ENCODE data around the gene ITGAV. TPM values are rescaled to one million over a fixed set of nuclear protein-coding genes. Genes with fewer than 3 reads are reported as not detected.
A peak's percentile ranks its signal among the peaks of the same experiment; 100 is the strongest.

Gene ITGAV
- total RNA-seq, 1 experiment from 2014 or later: 220 TPM

DNA sequence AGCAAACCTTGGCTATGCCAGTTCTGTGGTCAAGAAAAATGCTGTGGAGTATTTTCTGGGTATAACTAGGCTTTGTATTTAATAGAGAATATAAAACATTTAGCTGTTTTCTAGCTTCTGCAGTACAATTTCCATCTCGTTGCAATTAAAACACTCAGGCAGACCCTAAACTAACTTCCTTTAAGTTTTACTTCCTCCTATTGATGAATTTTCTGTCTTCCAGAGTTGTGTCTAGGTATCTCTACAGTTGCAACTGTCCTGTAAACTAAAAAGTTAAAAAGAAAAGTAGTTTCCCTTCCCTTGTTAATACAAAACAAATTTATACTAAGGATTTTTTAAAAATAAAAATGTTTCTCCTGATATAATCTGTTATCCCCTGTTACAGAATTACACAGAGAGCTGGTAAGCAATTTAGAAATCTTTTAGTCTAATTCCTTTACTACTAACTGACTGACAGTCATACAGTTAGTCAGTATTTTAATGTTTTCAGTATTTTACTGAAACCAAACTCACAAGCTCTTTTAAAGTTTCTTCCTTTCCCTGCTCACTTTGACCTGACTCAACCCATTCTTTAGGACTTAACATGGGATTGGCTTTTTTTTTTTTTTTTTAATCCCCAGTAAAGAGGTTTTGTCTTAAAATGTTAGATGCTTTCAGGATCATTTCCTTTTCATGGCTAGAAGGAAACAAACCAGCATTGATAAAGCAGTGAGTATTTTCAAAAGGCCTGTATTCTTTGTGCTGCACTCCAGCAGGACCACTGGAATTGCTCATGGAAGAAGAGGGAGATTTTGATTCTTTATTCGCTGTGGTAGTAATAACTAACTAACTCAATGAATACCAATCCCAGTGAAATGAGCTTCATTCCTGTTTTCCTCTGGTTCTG is 22.9 kb downstream of the ITGAV start:
- Histone ChIP-seq H3K27me3 (no peaks in the 10 kb centered on the region), H3K4me1 (peaks cover 22% of the 10 kb centered on the region), H3K27ac (no peak overlapping the region), H3K36me3 (peaks cover 39% of the 10 kb centered on the region), H3K4me3 (no peak overlapping the region), H3K9me3 (replicated peaks) (no peaks in the 10 kb centered on the region)
- DNase-seq: peak in 1 of 2 experiments; percentile 23

DNA sequence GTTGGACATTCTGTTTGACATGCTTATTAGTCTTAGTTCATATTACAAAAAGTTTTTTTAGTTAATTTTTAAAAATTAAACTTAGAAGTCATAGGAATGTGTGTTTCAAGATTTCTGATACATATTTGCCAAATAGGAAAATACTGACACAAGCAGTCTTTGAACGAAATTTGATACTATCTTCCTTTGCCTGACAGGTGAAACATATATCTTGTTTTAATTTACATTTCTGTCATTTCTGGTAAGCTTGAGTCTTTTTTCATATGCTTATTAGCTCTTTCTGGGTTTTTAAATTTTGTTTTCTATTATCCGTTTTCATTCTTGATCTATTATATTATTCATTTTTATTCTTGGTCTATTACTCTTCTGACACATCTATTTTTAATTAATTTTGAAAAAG is 24.5 kb downstream of the ITGAV start:
- Histone ChIP-seq H3K27ac (no peak overlapping the region), H3K36me3 (peaks cover 36% of the 10 kb centered on the region), H3K4me3 (no peak overlapping the region), H3K4me1 (peaks cover 22% of the 10 kb centered on the region), H3K27me3 (no peaks in the 10 kb centered on the region), H3K9me3 (replicated peaks) (no peaks in the 10 kb centered on the region)
- DNase-seq: no peak

- Histone ChIP-seq H3K36me3 (peaks cover 34% of the 10 kb centered on the region), H3K27me3 (no peaks in the 10 kb centered on the region), H3K4me3 (no peak overlapping the region), H3K27ac (no peak overlapping the region), H3K9me3 (replicated peaks) (no peaks in the 10 kb centered on the region), H3K4me1 (peaks cover 22% of the 10 kb centered on the region)
- DNase-seq: no peak
Measured at GRCh38 chr2:186617148-186617547, 27.3 kb downstream of the ITGAV start.

- Histone ChIP-seq H3K36me3 (peaks cover 40% of the 10 kb centered on the region), H3K27ac (no peak overlapping the region)
Measured at GRCh38 chr2:186617771-186618170, 27.9 kb downstream of the ITGAV start.

GRCh38 chr2:186618696-186619095 is 28.8 kb downstream of the ITGAV start:
- Histone ChIP-seq H3K27ac (no peak overlapping the region), H3K9me3 (replicated peaks) (no peaks in the 10 kb centered on the region), H3K4me3 (no peak overlapping the region), H3K36me3 (peaks cover 43% of the 10 kb centered on the region), H3K4me1 (peaks cover 16% of the 10 kb centered on the region), H3K27me3 (no peaks in the 10 kb centered on the region)
- no peak for DNase-seq

More at GRCh38 chr2:186617771-186618170, 27.9 kb downstream of the ITGAV start:
- DNase-seq: no peak
- no peaks in the 10 kb centered on the region for H3K9me3 ChIP-seq (replicated peaks)
- H3K4me3 ChIP-seq: no peak overlapping the region
- no peaks in the 10 kb centered on the region for H3K27me3 ChIP-seq
- peaks cover 22% of the 10 kb centered on the region for H3K4me1 ChIP-seq

GRCh38 chr2:186623084-186623483 is 33.2 kb downstream of the ITGAV start:
- Histone ChIP-seq H3K36me3 (peaks cover 51% of the 10 kb centered on the region), H3K27ac (no peak overlapping the region), H3K9me3 (replicated peaks) (no peaks in the 10 kb centered on the region), H3K4me3 (no peak overlapping the region), H3K4me1 (no peaks in the 10 kb centered on the region), H3K27me3 (no peaks in the 10 kb centered on the region)
- no peak for DNase-seq

GRCh38 chr2:186624276-186624675 is 34.4 kb downstream of the ITGAV start:
- Histone ChIP-seq H3K27ac (no peak overlapping the region), H3K9me3 (replicated peaks) (no peaks in the 10 kb centered on the region), H3K4me1 (no peaks in the 10 kb centered on the region), H3K4me3 (no peak overlapping the region), H3K36me3 (peaks cover 51% of the 10 kb centered on the region), H3K27me3 (no peaks in the 10 kb centered on the region)
- DNase-seq: no peak

GRCh38 chr2:186629250-186629996 is 39.6 kb downstream of the ITGAV start:
- no peaks in the 10 kb centered on the region for H3K9me3 ChIP-seq (replicated peaks)
- no peaks in the 10 kb centered on the region for H3K27me3 ChIP-seq
- no peak overlapping the region for H3K4me3 ChIP-seq
- H3K36me3 ChIP-seq: peaks cover 32% of the 10 kb centered on the region
- no peak overlapping the region for H3K27ac ChIP-seq
- DNase-seq: no peak
- H3K4me1 ChIP-seq: no peaks in the 10 kb centered on the region

- H3K36me3 ChIP-seq: peaks cover 27% of the 10 kb centered on the region
- no peaks in the 10 kb centered on the region for H3K4me1 ChIP-seq
- no peak overlapping the region for H3K27ac ChIP-seq
- DNase-seq: no peak
- no peak overlapping the region for H3K4me3 ChIP-seq
- H3K27me3 ChIP-seq: no peaks in the 10 kb centered on the region
- H3K9me3 ChIP-seq (replicated peaks): no peaks in the 10 kb centered on the region
Measured at GRCh38 chr2:186632417-186632816, 42.6 kb downstream of the ITGAV start.

- DNase-seq: no peak
- no peaks in the 10 kb centered on the region for H3K27me3 ChIP-seq
- no peak overlapping the region for H3K27ac ChIP-seq
- H3K4me3 ChIP-seq: no peak overlapping the region
- no peaks in the 10 kb centered on the region for H3K4me1 ChIP-seq
- peaks cover 33% of the 10 kb centered on the region for H3K36me3 ChIP-seq
- no peaks in the 10 kb centered on the region for H3K9me3 ChIP-seq (replicated peaks)
Measured at GRCh38 chr2:186634701-186635100, 44.8 kb downstream of the ITGAV start.

DNA sequence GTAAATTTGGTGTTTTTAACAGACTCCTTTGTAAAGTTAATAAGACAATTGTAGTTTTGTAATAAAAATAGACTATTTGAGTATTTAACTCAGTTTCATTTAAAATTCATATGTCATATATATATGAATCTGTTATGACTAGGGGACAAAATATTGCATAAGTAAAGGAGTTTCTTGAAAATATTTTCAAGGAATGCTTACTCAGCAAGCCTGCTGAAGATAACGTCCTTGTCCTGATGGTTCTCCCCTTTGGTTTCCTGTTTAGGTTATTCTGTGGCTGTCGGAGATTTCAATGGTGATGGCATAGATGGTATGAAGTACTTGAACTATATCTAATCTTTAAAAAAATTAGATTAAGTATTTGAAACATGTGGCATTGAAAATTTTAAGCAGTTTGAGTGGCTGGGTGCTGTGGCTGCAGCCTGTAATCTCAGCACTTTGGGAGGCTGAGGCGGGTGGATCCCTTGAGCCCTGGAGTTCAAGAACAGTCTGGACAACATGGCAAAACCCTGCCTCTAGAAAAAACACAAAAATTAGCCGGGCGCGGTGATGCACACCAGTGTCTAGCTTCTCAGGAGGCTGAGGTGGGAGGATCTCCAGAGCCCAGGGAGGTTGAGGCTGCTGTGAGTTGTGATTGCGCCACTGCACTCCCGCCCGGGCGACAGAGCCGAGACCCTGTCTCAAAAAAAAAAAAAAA is 47.1 kb downstream of the ITGAV start:
- Histone ChIP-seq H3K27ac (no peak overlapping the region), H3K4me3 (no peak overlapping the region), H3K4me1 (no peaks in the 10 kb centered on the region), H3K36me3 (peaks cover 44% of the 10 kb centered on the region), H3K27me3 (no peaks in the 10 kb centered on the region), H3K9me3 (replicated peaks) (no peaks in the 10 kb centered on the region)
- no peak for DNase-seq

DNA sequence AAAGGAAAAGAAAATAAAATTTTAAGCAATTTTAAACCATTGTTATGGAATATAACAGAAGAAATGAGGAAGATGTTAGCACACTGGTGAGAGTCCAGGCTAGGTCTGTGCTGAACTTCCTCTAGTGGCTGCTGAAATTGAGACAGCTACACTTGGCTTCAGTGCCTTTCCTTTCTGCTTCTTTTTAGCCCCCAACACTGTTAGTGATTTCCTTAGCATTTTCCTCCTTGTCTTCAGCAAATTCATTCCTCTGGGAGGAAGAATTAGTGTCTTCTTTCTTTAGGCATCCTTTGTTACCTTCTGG is 47.6 kb downstream of the ITGAV start:
- DNase-seq: no peak
- peaks cover 47% of the 10 kb centered on the region for H3K36me3 ChIP-seq
- no peak overlapping the region for H3K4me3 ChIP-seq
- no peaks in the 10 kb centered on the region for H3K9me3 ChIP-seq (replicated peaks)
- no peaks in the 10 kb centered on the region for H3K27me3 ChIP-seq
- H3K27ac ChIP-seq: no peak overlapping the region
- no peaks in the 10 kb centered on the region for H3K4me1 ChIP-seq

DNA sequence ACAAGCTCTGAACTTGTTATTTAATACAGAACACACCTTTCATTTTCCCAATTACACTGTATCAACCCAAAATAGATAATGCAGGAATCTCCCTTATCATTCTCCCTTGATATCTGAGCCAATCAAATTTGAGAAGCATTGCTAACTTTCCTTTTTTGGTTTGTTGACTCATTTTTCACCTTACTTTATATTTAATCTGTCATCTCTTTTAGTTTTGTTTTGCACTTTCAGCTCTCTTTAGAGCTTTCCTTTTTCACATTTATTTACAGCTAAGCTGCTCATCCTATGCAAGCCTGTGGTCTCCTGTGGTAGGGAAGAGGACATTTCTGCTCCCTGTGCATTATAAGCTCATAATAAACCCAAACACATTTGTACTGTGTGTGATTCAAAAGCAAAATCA is 50.1 kb downstream of the ITGAV start:
- no peaks in the 10 kb centered on the region for H3K9me3 ChIP-seq (replicated peaks)
- H3K36me3 ChIP-seq: peaks cover 64% of the 10 kb centered on the region
- DNase-seq: no peak
- H3K4me3 ChIP-seq: no peak overlapping the region
- H3K27me3 ChIP-seq: no peaks in the 10 kb centered on the region
- H3K4me1 ChIP-seq: no peaks in the 10 kb centered on the region
- H3K27ac ChIP-seq: no peak overlapping the region

GRCh38 chr2:186641132-186641806 is 51.4 kb downstream of the ITGAV start:
- Histone ChIP-seq H3K27me3 (no peaks in the 10 kb centered on the region), H3K27ac (no peak overlapping the region), H3K36me3 (peaks cover 64% of the 10 kb centered on the region), H3K4me1 (no peaks in the 10 kb centered on the region), H3K4me3 (no peak overlapping the region), H3K9me3 (replicated peaks) (no peaks in the 10 kb centered on the region)
- DNase-seq: no peak

Data from SJCRH30 (cell line).